DLD1 (cell line): ENCODE results near the gene PDE6A.
"Not testable (repeated sequence)": the region's sequence is repeated elsewhere in the genome, so short reads cannot be mapped to it uniquely, and the experiment has no call there.

ENCODE experiments used
- in situ Hi-C: cut with HindIII; loops from 2 replicates; pipeline ENCODE4 v1.10.0; 2017; ENCODE audit warnings: low sequenced_read_pairs

Gene PDE6A

GRCh38 chr5:149869411-149869821 lies 75.2 kb downstream of the PDE6A start:
- in situ Hi-C loops, result no loop called here

DNA sequence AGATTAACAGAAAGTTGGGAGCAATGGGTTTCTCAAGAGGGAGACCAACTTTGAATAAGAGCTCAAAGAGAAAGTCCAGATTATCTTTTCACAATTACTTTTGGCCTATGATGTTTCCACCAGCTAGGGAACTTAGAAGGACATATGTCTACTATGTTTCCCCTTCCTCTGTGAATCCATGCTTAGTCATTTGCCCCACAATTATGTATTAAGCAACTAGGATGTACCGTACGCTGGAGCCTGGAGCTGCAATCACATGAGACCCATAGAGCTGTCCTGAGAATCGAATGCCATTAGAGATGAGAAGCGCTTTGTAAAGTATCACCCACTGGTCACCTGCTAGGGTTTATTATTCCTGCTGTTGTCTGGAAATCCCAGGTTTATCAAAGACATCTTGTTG lies 78.8 kb downstream of the PDE6A start:
- in situ Hi-C loops, result no loop called here

- in situ Hi-C loops, result no loop called here
Measured at GRCh38 chr5:149863830-149864229, 80.8 kb downstream of the PDE6A start.

DNA sequence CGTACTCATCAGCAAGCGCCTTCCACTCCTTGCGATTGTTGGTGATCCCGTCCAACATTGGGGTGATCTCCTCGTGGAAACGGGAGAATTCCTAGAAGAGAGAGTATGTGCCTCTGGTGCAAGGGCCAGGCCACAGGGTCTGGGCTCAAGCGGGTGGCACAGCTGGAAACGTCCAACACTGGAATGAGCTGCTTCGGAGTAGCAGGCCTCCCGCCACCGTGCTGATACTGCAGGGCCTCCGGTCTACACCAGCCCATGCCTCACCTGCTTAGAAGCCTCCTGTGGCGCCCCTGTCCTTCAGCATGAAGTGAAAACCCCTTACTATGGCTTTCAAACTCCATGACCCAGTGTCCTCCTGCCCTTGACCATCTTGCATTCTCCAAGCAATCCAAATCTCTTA lies 81.4 kb downstream of the PDE6A start:
- in situ Hi-C loops, result no loop called here

DNA sequence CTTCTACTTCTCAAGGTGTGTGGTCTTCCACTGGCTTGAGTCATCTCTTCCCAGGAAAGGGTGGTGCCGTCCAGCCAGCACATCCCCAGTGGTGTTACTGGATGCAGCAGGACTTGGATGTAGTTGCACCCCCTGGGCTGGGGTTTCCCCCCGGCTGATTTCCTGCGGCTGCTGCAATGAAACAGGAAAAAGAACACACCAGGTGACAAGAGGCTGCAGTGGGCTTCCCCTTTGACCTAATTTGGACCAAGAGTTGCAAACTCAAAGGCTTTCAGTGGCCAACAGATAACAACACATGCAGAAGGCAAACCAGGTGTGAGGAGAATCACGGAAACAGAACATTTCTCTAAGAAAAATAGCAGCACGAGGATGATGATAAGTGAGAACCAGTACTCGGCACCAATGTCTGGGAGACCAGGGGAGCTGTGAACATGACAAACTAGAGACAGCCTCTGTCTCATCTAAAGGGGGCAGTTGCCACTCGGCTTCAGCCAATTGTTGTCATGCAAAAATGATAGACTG lies 83.7 kb downstream of the PDE6A start:
- in situ Hi-C loops, result no loop called here

- in situ Hi-C loops, result no loop called here
Measured at GRCh38 chr5:149859746-149860145, 84.8 kb downstream of the PDE6A start.

- in situ Hi-C loops, result not testable (repeated sequence)
Measured at GRCh38 chr5:149858481-149858880, 86.1 kb downstream of the PDE6A start.

- in situ Hi-C loops, result no loop called here
Measured at GRCh38 chr5:149857499-149857898, 87.1 kb downstream of the PDE6A start.

GRCh38 chr5:149855366-149855765 lies 89.2 kb downstream of the PDE6A start:
- in situ Hi-C loops, result no loop called here

DNA sequence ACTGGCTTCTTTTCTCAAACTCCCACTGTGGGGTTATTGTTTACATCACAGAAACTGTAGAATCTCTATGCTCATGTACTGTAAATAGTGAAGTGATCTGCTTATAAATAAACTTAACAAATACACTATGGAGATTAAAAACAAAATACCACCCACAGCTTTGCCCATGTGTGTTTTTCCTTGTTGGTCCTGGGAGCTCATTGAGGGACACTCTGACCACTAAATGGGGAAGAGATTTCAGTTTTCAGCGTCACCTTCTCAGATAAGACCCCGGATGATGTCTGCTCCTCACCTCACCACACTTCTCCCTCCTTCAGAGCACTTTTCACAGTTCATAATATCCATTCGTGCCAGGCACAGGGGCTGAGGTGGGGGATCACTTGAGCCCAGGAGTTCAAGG lies 89.7 kb downstream of the PDE6A start:
- in situ Hi-C loops, result no loop called here

GRCh38 chr5:149853701-149854100 lies 90.9 kb downstream of the PDE6A start:
- in situ Hi-C loops, result no loop called here

DNA sequence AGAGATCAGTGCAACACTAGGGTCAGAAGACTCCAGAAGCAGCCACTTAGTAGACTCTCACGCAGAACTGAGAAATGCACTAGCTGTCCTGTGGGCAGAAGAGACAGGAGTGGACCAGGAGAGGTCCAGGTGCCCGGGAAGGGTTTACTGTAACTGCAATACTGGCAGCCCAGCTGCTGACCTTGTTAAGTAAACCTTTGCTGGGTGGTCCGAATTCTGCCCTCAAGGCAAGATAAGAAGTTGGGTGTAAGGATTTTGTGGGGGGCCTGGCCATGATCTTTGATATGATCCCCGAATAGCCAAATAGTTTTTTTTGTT lies 91.3 kb downstream of the PDE6A start:
- in situ Hi-C loops, result no loop called here

GRCh38 chr5:149852641-149853330 lies 91.8 kb downstream of the PDE6A start:
- in situ Hi-C loops, result no loop called here

DNA sequence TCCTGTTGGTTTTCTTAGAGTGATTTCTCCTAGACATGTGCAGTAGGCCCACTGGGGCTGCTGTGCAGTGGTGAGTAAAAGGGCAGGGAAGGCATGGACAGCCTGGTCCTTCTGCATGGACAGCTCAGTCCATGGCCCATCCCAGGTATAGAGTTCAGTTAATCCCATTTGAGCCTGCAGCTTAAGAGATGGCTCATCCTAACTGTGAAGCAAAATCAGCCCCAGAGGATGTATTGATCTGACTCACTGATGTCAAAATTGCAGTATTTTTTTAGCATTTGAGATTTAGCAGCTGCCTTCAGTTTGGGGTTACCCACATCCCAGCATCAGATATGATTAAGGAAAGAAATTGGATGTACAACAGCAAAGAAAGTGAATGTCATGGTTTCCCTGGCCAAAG lies 93.4 kb downstream of the PDE6A start:
- in situ Hi-C loops, result no loop called here

DNA sequence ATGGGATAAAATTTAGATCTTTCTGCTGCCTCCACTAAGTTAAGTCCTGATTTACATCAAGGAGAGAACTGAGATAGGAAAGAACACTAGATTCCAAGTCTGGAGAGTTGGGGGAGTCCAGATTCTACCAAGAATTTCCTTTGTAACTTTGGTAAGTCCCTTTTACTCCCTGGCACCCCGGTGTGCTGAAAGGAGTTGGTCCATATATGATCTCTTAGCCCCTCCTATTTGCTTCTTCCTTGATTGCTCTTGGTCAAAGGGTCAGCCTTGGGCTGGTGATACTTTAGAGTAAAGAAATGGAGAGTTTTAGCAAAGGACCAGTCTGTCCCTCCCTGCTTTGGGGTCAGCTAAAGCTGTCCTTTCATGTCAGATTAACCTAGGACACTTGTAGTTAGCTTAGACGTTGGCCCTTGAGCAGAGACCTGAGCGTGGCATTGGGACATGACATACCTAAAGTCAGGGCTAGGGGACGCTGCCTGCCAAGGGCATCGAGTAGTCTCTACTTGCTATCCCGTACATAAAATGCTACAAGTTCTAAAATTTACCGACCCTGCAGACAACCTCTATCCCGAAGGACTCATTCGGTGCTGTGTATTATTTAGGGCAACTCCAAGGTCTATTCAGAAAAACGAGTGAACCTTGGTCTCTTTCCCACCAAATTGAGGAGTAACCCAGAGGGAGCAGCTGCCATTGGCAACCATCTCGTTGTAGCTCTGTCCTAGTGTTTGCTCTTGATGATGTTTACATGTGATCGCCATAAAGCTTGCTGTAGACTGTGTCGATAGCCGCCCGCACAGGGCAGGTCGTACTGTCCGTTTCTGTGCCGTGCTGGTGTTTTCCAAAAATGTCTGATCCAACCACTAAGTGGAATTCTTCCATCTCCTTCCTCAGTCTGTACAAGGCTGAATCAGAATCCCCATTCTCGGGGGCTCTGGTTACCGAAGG lies 94.4 kb downstream of the PDE6A start:
- in situ Hi-C loops, result no loop called here

DNA sequence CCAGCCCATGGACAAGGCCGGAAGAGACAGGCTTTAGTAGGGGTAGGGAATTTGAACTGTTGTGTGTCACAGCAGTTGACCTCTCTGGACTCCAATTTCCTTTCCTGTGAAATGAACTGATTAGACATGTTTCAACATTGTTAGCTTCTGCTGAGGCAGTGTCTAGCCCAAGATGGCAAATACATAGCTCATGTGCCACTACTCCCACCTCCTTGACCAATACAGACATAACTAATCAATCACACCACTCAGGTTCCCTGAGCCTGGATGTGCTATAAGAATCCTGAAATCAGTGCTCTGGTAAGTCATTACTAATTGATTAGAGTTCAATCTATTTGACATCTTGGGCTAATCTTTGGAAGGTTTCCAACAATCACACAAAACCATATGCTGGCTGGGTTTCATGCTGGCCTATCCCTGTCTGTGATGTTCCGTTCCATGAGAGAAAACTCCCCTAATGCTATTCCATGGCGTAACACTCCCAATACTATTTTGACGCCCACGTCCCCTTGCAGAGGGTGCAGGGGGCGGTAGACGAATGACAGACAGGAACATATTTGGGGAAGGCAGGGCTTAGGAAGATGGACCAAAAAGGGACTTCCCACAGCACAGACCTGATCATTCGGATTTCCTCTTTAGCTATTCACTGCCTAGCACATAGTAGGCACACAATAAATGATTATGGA lies 95.2 kb downstream of the PDE6A start:
- in situ Hi-C loops, result no loop called here

GRCh38 chr5:149847611-149848010 lies 97.0 kb downstream of the PDE6A start:
- in situ Hi-C loops, result no loop called here

GRCh38 chr5:149846021-149846420 lies 98.6 kb downstream of the PDE6A start:
- in situ Hi-C loops, result no loop called here

- in situ Hi-C loops, result no loop called here
Measured at GRCh38 chr5:149845601-149846000, 99.0 kb downstream of the PDE6A start.

DNA sequence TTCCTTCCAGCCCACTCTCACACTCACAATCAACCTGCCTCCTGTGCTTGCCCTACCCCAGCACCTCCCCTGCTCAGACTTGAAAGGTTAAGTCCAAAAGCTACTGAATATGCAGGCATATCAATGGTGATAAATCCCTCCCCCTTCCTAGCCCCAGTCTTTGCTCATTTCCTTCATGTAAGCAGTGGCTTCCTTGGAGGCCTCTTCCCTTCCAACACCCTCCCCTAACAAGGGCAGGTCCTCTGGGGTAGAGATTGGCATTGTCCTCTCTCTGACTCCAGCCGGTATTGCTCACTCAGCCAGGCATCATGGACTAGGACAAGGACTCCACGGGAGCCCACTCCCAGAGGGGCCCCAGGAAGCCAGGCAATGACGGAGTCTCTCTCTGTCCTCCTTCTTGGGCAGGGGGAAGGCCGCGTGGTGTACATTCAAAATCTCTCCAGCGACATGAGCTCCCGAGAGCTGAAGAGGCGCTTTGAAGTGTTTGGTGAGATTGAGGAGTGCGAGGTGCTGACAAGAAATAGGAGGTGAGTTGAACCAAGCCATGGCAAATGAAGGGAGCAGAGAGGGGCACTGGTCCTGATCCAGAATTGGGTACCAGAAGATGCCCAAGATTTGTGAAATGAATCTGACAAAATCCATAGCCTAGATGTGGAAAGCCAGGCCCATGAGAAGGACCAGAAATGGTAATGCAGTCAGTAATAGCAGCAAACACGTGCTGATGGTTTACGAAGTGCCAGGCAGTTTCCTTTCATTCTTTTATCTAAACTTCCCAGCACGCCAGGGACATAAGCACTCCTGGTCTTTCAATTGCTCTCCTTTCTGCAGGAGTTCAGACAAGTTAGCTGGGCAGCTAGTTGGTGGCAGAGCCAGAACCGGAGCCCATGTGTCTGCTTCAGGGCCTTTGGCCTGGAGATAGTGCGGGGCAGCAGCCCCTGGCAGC lies 102.5 kb downstream of the PDE6A start:
- in situ Hi-C loops, result no loop called here
